ENCODE measurements around the gene PGPEP1. TPM values are rescaled to one million over a fixed set of nuclear protein-coding genes. Genes with fewer than 3 reads are reported as not detected.
A peak's percentile ranks its signal among the peaks of the same experiment; 100 is the strongest.

The PGPEP1 gene
- total RNA-seq, 2 experiments from 2014 or later: 24.4 to 25.9 TPM

GRCh38 chr19:18373407-18373891 is 33.1 kb downstream of the PGPEP1 start:
- ChIA-PET CTCF (no interaction called here), POLR2A (no interaction called here)
- H3K9me3 ChIP-seq (ENCODE audit: control insufficient read depth in 1 of 2, insufficient read depth in 1 of 2, low read length in 2 of 2): no peaks in the 10 kb centered on the region
- H3K27ac Mint-ChIP-seq: no peak overlapping the region
- H3K27me3 Mint-ChIP-seq: peaks cover 8% of the 10 kb centered on the region
- H3K27ac ChIP-seq (ENCODE audit: low read depth in 1 of 2, low read length in 2 of 2): no peak overlapping the region
- no peaks in the 10 kb centered on the region for H3K9me3 Mint-ChIP-seq
- no peak for DNase-seq
- H3K36me3 Mint-ChIP-seq (ENCODE audit: low read depth): no peaks in the 10 kb centered on the region
- no peaks in the 10 kb centered on the region for H3K27me3 ChIP-seq (ENCODE audit: control insufficient read depth in 1 of 2, insufficient read depth in 2 of 2, low read length in 2 of 2)
- H3K4me1 Mint-ChIP-seq (ENCODE audit: low read depth): peaks cover 6% of the 10 kb centered on the region
- no peaks in the 10 kb centered on the region for H3K36me3 ChIP-seq (ENCODE audit: insufficient read depth, low read length)
- H3K4me3 Mint-ChIP-seq: no peak overlapping the region
- intact Hi-C loops (cut with DNase I, micrococcal nuclease): no loop called here
- peaks cover 14% of the 10 kb centered on the region for H3K4me1 ChIP-seq (ENCODE audit: insufficient read depth, low read length)
- TF ChIP-seq CTCF (IDR thresholded peaks at IDR 0.05): no peak
- no peak for ATAC-seq (ENCODE audit: poor library complexity)
- H3K4me3 ChIP-seq (ENCODE audit: low read length): no peak overlapping the region

GRCh38 chr19:18373892-18374629 is 33.7 kb downstream of the PGPEP1 start:
- ATAC-seq (ENCODE audit: poor library complexity): peak; percentile 37
- Histone ChIP-seq H3K27me3 (ENCODE audit: control insufficient read depth in 1 of 2, insufficient read depth in 2 of 2, low read length in 2 of 2) (no peaks in the 10 kb centered on the region), H3K9me3 (ENCODE audit: control insufficient read depth in 1 of 2, insufficient read depth in 1 of 2, low read length in 2 of 2) (no peaks in the 10 kb centered on the region), H3K36me3 (ENCODE audit: insufficient read depth, low read length) (no peaks in the 10 kb centered on the region), H3K4me1 (ENCODE audit: insufficient read depth, low read length) (peaks cover 14% of the 10 kb centered on the region), H3K27ac (ENCODE audit: low read depth in 1 of 2, low read length in 2 of 2) (no peak overlapping the region), H3K4me3 (ENCODE audit: low read length) (no peak overlapping the region)
- intact Hi-C loops (cut with DNase I, micrococcal nuclease): no loop called here
- ChIA-PET CTCF (no interaction called here), POLR2A (no interaction called here)
- Mint-ChIP-seq H3K27me3 (peaks cover 8% of the 10 kb centered on the region), H3K4me3 (no peak overlapping the region), H3K4me1 (ENCODE audit: low read depth) (peaks cover 6% of the 10 kb centered on the region), H3K36me3 (ENCODE audit: low read depth) (no peaks in the 10 kb centered on the region), H3K9me3 (no peaks in the 10 kb centered on the region), H3K27ac (no peak overlapping the region)
- peak in 8 of 14 experiments; percentile 7 to 81 (median 32) for DNase-seq
- no peak for TF ChIP-seq CTCF (IDR thresholded peaks at IDR 0.05)

GRCh38 chr19:18377026-18377425 is 36.6 kb downstream of the PGPEP1 start:
- ChIA-PET CTCF (no interaction called here), POLR2A (no interaction called here)
- DNase-seq: no peak
- Mint-ChIP-seq H3K36me3 (ENCODE audit: low read depth) (no peaks in the 10 kb centered on the region), H3K9me3 (no peaks in the 10 kb centered on the region), H3K27me3 (peaks cover 14% of the 10 kb centered on the region), H3K27ac (no peak overlapping the region), H3K4me3 (no peak overlapping the region), H3K4me1 (ENCODE audit: low read depth) (peaks cover 6% of the 10 kb centered on the region)
- H3K36me3 ChIP-seq (ENCODE audit: insufficient read depth, low read length): no peaks in the 10 kb centered on the region
- no peak for ATAC-seq (ENCODE audit: poor library complexity)
- no peak for TF ChIP-seq CTCF (IDR thresholded peaks at IDR 0.05)
- no peak overlapping the region for H3K27ac ChIP-seq (ENCODE audit: low read depth in 1 of 2, low read length in 2 of 2)
- H3K27me3 ChIP-seq (ENCODE audit: control insufficient read depth in 1 of 2, insufficient read depth in 2 of 2, low read length in 2 of 2): peaks cover 0 to under 1% of the 10 kb centered on the region in 2 experiments
- no peaks in the 10 kb centered on the region for H3K9me3 ChIP-seq (ENCODE audit: control insufficient read depth in 1 of 2, insufficient read depth in 1 of 2, low read length in 2 of 2)
- no peak overlapping the region for H3K4me3 ChIP-seq (ENCODE audit: low read length)
- intact Hi-C loops (cut with DNase I, micrococcal nuclease): no loop called here
- peaks cover 14% of the 10 kb centered on the region for H3K4me1 ChIP-seq (ENCODE audit: insufficient read depth, low read length)
